Hypothalamus (tissue), 51 donors: Measurements from ENCODE around the gene ICOS.
"Not testable (repeated sequence)": the region's sequence is repeated elsewhere in the genome, so short reads cannot be mapped to it uniquely, and the experiment has no call there.

Experiments
- DNase-seq, 51 donors: peaks; one replicate each; lab custom pipeline; 2025; lab: John Stamatoyannopoulos, UW

Gene ICOS

GRCh38 chr2:203972066-203972465 is 35.5 kb downstream of the ICOS start:
- DNase-seq: no peak

GRCh38 chr2:203973000-203973399 is 36.4 kb downstream of the ICOS start:
- no peak for DNase-seq

- DNase-seq: no peak
These were observed 37.1 kb downstream of the ICOS start for GRCh38 chr2:203973676-203974075.

- no peak for DNase-seq
These were observed 39.3 kb downstream of the ICOS start for GRCh38 chr2:203975912-203976311.

- no peak for DNase-seq
These were observed 45.7 kb downstream of the ICOS start for GRCh38 chr2:203982276-203982675.

- DNase-seq: no peak
These were observed 46.6 kb downstream of the ICOS start for GRCh38 chr2:203983064-203983715.

GRCh38 chr2:203985978-203986377 is 49.4 kb downstream of the ICOS start:
- not testable (repeated sequence) for DNase-seq

- DNase-seq: no peak
These were observed 51.4 kb downstream of the ICOS start for GRCh38 chr2:203987959-203988358.

- no peak for DNase-seq
These were observed 52.1 kb downstream of the ICOS start for GRCh38 chr2:203988500-203989260.

- DNase-seq: no peak
These were observed 53.0 kb downstream of the ICOS start for GRCh38 chr2:203989521-203989920.

GRCh38 chr2:203992509-203992908 is 55.9 kb downstream of the ICOS start:
- no peak for DNase-seq

- DNase-seq: no peak
These were observed 56.4 kb downstream of the ICOS start for GRCh38 chr2:203993011-203993410.

GRCh38 chr2:203993560-203993959 is 57.0 kb downstream of the ICOS start:
- no peak for DNase-seq

GRCh38 chr2:203994735-203995134 is 58.2 kb downstream of the ICOS start:
- DNase-seq: no peak

- no peak for DNase-seq
These were observed 60.1 kb downstream of the ICOS start for GRCh38 chr2:203996692-203997091.

GRCh38 chr2:203997481-203997880 is 60.9 kb downstream of the ICOS start:
- no peak for DNase-seq

- DNase-seq: no peak
These were observed 61.6 kb downstream of the ICOS start for GRCh38 chr2:203997980-203998809.

- no peak for DNase-seq
These were observed 63.3 kb downstream of the ICOS start for GRCh38 chr2:203999835-204000234.

- no peak for DNase-seq
These were observed 63.9 kb downstream of the ICOS start for GRCh38 chr2:204000446-204000845.

- DNase-seq: no peak
These were observed 66.9 kb downstream of the ICOS start for GRCh38 chr2:204003276-204003990.

GRCh38 chr2:204004912-204005311 is 68.3 kb downstream of the ICOS start:
- no peak for DNase-seq
